GM12873 (cell line): Measurements from ENCODE around the gene DMPK.

Experiments
- TF ChIP-seq, protein P1 (sequence below): IDR thresholded peaks from 2 replicates; pipeline ENCODE4 v1.5.1; 2012; ENCODE audit warnings: low read depth, mild to moderate bottlenecking, moderate library complexity, low read length, control low read depth; ENCODE audit not compliant: insufficient read depth; ENCODE audit errors: missing control alignments

The DMPK gene

DNA sequence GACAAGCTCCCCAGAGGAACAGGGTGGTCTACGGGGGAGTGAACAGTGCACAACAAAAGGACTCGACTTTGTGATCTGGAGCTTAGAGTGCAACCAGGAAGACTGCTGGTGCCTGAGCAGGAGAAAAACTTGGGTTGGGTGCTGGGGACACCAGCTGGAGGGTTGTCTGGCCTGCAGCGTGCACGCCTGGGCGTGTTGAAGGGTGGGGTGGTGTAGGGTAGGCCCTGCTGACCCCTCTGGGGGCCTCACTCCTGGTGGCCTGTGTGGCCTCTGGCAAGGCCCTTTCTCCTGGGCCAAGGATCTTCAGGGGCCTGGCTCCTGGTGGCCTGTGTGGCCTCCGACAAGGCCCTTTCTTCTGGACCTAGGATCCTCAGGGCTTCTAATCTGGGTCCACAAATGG is 37.5 kb upstream of the DMPK start:
- TF ChIP-seq, protein P1, sequence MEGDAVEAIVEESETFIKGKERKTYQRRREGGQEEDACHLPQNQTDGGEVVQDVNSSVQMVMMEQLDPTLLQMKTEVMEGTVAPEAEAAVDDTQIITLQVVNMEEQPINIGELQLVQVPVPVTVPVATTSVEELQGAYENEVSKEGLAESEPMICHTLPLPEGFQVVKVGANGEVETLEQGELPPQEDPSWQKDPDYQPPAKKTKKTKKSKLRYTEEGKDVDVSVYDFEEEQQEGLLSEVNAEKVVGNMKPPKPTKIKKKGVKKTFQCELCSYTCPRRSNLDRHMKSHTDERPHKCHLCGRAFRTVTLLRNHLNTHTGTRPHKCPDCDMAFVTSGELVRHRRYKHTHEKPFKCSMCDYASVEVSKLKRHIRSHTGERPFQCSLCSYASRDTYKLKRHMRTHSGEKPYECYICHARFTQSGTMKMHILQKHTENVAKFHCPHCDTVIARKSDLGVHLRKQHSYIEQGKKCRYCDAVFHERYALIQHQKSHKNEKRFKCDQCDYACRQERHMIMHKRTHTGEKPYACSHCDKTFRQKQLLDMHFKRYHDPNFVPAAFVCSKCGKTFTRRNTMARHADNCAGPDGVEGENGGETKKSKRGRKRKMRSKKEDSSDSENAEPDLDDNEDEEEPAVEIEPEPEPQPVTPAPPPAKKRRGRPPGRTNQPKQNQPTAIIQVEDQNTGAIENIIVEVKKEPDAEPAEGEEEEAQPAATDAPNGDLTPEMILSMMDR = no peak

DNA sequence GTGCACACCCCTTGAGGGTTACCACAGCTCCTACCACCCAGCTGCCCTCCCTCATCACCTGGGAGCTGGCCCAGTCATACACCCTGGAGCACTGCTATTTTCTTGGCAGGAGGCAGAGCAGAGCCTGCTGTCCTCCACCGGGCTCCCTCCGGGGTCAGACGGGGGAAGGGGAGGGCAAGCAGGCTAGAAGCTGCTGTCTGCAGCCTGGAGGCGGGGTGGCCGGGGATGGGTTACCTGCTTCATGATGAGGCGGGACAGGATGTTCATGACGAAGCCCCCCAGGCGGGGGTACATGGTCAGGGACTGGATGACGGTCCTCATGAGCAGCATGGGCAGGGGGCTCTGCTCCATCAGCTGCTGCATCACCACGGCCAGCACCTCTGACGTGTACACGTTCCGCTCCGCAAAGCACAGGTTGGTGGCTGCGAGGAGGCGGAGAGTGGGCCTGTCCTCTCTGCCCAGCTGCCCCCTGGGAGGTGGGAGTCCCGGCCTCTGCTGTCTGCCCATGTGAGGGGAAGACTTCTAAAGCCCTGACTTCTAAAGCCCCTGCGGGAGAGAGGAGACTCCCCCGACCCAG is 35.5 kb upstream of the DMPK start:
- TF ChIP-seq, protein P1 = no peak

DNA sequence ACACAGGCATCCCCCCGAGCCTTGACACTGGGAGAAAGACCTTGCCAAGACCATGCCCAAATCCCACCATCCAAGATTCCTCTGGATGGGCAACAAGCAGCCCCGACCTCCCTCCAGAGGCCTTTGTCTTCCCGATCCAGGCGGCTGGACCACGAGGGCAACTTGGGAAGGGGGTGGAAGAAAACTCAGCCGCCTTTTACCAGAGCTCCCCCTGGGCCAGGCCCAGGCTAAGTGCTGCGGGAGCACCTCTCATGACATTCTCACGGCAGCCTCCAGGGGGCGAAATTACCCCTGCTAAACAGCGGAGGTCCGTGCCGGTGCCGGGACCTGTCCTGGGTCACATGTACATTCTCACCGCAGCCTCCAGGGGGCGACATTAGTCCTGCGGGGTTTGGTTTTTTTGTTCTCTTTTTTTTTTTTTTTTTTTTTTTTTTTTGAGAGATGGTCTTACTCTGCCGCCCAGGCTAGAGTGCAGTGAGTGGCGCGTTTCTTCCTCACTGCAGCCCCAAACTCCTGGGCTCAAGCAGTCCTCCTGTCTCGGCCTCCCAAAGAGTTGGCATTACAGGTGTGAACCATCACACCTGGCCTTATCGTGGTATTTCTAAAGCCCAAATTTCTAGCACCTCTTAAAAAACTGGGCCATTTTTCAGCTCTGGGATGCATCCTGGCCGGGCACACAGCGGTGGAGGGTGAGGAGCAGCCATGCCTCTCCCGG is 34.9 kb upstream of the DMPK start:
- TF ChIP-seq, protein P1 = peak; percentile 97

DNA sequence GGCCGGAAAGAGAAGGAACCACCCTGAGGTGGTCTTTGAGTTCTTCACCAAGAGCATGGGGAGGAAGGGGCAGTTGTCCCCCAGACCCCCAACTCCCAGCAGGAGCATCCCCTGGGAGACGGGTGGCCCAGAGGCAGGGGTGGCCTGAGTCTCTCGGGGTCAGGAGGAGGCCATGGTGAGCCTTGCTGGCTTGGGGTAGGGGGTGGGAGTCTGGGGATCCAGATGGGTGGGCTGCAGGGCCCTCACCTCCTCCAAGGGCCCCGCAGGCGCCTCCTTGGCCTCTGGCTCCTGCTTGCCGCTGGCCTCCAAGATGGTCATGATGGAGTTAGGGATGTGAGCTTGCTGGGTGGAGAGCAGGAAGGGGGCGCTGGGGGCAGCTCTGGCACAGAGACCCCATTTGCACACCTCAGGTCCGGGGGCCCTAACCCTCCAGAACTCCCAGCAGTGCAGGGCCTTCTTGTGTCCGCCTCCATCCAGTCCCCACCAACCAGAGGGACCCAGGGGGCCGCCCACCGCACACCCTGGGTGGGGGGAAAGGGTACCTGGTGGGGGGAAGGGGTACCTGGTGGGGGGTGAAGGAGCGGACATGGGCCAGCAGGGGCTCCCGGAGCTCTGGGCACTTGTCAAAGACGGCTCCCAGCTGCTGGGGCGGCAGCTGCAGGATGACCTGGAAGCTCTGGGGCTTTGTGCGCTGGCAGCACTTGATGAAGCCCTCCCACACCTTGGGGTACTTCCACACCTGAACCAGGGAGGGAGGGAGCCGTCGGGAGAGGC is 34.1 kb upstream of the DMPK start:
- TF ChIP-seq, protein P1 = no peak

DNA sequence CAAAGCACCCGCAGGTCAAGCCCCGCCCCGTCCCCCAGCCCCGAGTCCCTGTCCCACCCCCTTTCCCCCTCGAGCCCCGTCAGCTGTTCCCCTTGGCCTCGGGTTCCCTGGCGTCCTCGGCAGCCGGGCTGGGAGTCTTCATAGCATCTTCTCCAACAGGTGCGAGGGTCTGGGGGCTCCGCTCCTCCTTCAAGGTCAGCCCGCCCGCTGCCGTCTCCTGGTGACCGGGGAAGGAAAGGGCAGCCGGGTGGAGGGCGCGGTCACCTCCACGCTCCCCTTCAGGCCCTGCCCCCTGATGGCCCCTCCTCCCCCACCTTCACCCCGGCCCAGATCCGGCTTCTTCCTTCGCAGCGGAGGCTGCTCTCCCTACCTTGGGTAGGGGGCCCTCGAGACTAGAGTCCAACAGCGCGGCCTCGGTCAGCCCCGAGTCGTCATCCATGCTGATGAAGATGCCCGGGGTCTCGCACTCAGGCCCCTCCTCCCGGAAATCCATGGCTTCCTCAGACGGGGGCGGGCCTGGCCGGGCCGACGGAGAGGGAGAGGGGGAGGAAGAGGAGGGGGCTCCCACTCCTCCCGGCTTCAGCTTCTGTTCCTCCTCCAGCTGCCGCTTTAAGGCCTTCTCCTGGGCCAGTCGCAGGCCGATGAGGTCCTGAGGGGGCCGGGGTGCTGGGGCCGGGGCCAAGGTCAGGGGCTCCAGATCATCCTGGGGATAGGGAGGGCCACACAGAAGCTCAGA is 33.4 kb upstream of the DMPK start:
- TF ChIP-seq, protein P1 = no peak

DNA sequence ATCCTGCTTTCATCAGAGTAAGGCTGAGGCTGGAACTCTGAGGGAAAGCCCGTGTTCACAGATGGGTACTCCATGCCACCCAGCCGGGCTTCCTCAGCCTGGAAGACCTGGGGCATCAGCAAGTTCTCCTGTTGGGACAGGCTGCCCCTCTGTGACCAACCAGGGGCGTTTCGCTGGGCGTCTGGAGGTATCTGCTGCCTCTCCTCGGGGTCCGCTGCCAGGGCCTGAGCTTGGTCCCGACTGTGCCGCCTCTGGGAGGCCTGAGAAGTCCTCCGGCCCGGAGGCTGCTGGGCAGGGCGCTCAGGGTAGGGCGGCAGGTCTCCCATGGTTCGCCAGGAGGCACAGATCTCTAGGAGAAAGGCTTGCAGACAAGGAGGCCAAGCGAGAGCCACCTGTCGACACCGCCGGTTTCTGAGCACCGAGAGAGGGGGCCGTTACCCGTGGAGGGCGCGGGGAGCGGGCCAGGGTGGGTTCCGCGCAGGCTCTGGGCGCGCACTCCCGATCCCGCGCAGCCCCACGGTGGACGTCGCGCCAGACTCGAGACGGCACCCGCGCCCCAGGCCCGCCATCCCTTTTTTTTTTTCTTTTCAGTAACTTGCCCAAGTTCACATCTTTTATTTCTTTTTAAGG is 32.7 kb upstream of the DMPK start, which contains the start of gene RSPH6A:
TSS of gene RSPH6A (minus strand) at position 458 of the 630 bp plus-strand sequence. CDS start at position 326, 132 bp downstream.
- TF ChIP-seq, protein P1 = no peak
